Measurements from ENCODE around the gene ZNF606. TPM values are rescaled to one million over a fixed set of nuclear protein-coding genes. Genes with fewer than 3 reads are reported as not detected.

Gene ZNF606
- total RNA-seq, 1 donor from 2014 or later, result 39.1 TPM

GRCh38 chr19:58044886-58045285, 42.3 kb upstream of the ZNF606 start:
- H3K9me3 Mint-ChIP-seq, result peaks cover 10% of the 10 kb centered on the region
- H3K4me1 Mint-ChIP-seq (ENCODE audit: unreplicated experiment), result no peaks in the 10 kb centered on the region
- no peaks in the 10 kb centered on the region for H3K27me3 Mint-ChIP-seq
- no peak for TF ChIP-seq CTCF (conservative IDR thresholded peaks at IDR 0.05)
- H3K36me3 Mint-ChIP-seq, result no peaks in the 10 kb centered on the region
- H3K27ac Mint-ChIP-seq, result no peak overlapping the region
- DNase-seq (ENCODE audit: extremely low spot score, unreplicated experiment), result no peak
- H3K4me3 Mint-ChIP-seq, result no peak overlapping the region

GRCh38 chr19:58044391-58044790, 41.8 kb upstream of the ZNF606 start:
- Mint-ChIP-seq H3K27ac (no peak overlapping the region), H3K4me1 (ENCODE audit: unreplicated experiment) (no peaks in the 10 kb centered on the region), H3K27me3 (no peaks in the 10 kb centered on the region), H3K36me3 (no peaks in the 10 kb centered on the region), H3K9me3 (peaks cover 9% of the 10 kb centered on the region), H3K4me3 (no peak overlapping the region)
- TF ChIP-seq CTCF (conservative IDR thresholded peaks at IDR 0.05), result no peak
- DNase-seq (ENCODE audit: extremely low spot score, unreplicated experiment), result no peak

- peaks cover 3% of the 10 kb centered on the region for H3K4me1 Mint-ChIP-seq (ENCODE audit: unreplicated experiment)
- H3K36me3 Mint-ChIP-seq, result no peaks in the 10 kb centered on the region
- H3K9me3 Mint-ChIP-seq, result peaks cover 5% of the 10 kb centered on the region
- H3K27ac Mint-ChIP-seq, result no peak overlapping the region
- no peak for DNase-seq (ENCODE audit: extremely low spot score, unreplicated experiment)
- TF ChIP-seq CTCF (conservative IDR thresholded peaks at IDR 0.05), result no peak
- no peaks in the 10 kb centered on the region for H3K27me3 Mint-ChIP-seq
- H3K4me3 Mint-ChIP-seq, result no peak overlapping the region
Measured at GRCh38 chr19:58042495-58043340, 40.1 kb upstream of the ZNF606 start.

GRCh38 chr19:58040751-58041525, 38.3 kb upstream of the ZNF606 start:
- no peak for DNase-seq (ENCODE audit: extremely low spot score, unreplicated experiment)
- Mint-ChIP-seq H3K36me3 (peaks cover 3% of the 10 kb centered on the region), H3K9me3 (no peaks in the 10 kb centered on the region), H3K4me3 (no peak overlapping the region), H3K27me3 (no peaks in the 10 kb centered on the region), H3K27ac (no peak overlapping the region), H3K4me1 (ENCODE audit: unreplicated experiment) (peaks cover 3% of the 10 kb centered on the region)
- TF ChIP-seq CTCF (conservative IDR thresholded peaks at IDR 0.05), result no peak

- DNase-seq (ENCODE audit: extremely low spot score, unreplicated experiment), result no peak
- no peak for TF ChIP-seq CTCF (conservative IDR thresholded peaks at IDR 0.05)
- Mint-ChIP-seq H3K27me3 (no peaks in the 10 kb centered on the region), H3K9me3 (peaks cover 6% of the 10 kb centered on the region), H3K36me3 (peaks cover 9% of the 10 kb centered on the region), H3K4me3 (no peak overlapping the region), H3K27ac (no peak overlapping the region), H3K4me1 (ENCODE audit: unreplicated experiment) (peaks cover 3% of the 10 kb centered on the region)
Measured at GRCh38 chr19:58038688-58039204, 36.1 kb upstream of the ZNF606 start.
